Measurements from ENCODE around the gene RYR3.

The RYR3 gene

GRCh38 chr15:33517944-33518343 is 207.2 kb downstream of the RYR3 start:
- TF ChIP-seq CTCF (IDR thresholded peaks at IDR 0.05): no peak
- no peak for TF ChIP-seq ZFX (IDR thresholded peaks at IDR 0.05; ENCODE audit: borderline replicate concordance)
- H3K27ac ChIP-seq: no peak overlapping the region

DNA sequence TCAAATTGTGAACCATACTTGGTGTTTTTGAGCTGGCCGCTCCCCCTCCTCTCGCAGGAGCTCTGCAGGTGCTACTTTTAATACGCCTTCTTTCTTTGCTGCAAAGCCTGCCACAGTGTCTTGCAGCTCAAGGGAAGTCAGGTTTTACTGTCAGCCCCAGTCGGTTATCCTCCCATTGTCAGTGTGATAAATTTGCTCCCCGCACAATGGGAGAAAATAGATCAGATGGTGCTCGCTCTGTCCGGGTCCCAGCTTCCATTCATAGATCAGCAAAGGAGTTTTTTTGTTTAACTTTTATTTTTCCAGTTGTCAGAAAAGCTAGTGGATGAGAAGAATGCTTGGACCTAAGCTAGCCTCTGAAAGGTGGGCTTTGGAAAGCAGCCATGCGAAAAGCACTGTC is 207.7 kb downstream of the RYR3 start:
- TF ChIP-seq ZFX (IDR thresholded peaks at IDR 0.05; ENCODE audit: borderline replicate concordance): no peak
- H3K27ac ChIP-seq: no peak overlapping the region

DNA sequence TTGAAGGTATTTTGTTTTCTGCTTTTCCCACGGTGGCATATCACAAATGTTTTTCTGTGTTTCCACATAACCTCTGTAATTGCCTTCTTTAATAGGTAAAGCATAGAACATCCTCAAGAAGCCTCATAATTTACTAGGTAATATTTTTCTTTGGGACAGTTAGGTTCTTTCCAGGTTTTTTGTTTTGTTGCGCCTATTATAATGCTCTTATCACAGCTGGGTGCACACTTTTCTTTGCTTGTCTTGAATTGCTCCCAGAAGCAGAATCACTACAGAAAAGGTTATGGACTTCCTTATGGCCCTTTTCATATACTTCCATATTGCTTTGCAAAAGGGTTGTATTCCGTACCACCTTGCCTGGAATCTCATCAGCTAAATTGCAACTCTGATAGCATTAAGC is 213.5 kb downstream of the RYR3 start:
- TF ChIP-seq ZFX (IDR thresholded peaks at IDR 0.05; ENCODE audit: borderline replicate concordance) (no peak), CTCF (IDR thresholded peaks at IDR 0.05) (no peak)
- H3K27ac ChIP-seq: no peak overlapping the region

DNA sequence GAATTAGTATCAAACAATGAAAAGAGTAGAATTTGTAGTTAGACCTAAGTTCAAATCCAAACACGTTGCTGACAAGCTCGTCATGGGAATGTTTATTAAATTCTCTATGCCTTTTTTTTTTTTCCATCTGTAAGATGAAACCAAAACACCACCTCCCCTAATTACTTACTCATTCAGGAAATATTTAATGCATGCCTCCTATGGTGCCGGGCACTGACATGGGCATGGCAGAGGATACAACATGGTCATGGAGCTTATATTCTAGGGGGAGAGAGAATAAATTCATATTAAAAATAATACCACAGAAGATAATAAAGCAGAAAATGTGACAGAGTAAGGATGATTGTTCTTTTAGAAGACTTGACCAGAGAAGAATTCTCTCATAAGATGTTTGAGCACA is 215.8 kb downstream of the RYR3 start:
- no peak for TF ChIP-seq ZFX (IDR thresholded peaks at IDR 0.05; ENCODE audit: borderline replicate concordance)
- TF ChIP-seq CTCF (IDR thresholded peaks at IDR 0.05): no peak
- no peak overlapping the region for H3K27ac ChIP-seq

- no peak overlapping the region for H3K27ac ChIP-seq
- TF ChIP-seq ZFX (IDR thresholded peaks at IDR 0.05; ENCODE audit: borderline replicate concordance): no peak
- TF ChIP-seq CTCF (IDR thresholded peaks at IDR 0.05): no peak
These were observed 222.4 kb downstream of the RYR3 start for GRCh38 chr15:33533197-33533596.

- no peak for TF ChIP-seq ZFX (IDR thresholded peaks at IDR 0.05; ENCODE audit: borderline replicate concordance)
- no peak for TF ChIP-seq CTCF (IDR thresholded peaks at IDR 0.05)
These were observed 223.9 kb downstream of the RYR3 start for GRCh38 chr15:33534642-33535041.

GRCh38 chr15:33535135-33535534 is 224.4 kb downstream of the RYR3 start:
- TF ChIP-seq ZFX (IDR thresholded peaks at IDR 0.05; ENCODE audit: borderline replicate concordance) (no peak), CTCF (IDR thresholded peaks at IDR 0.05) (no peak)
- no peak overlapping the region for H3K27ac ChIP-seq

More at GRCh38 chr15:33534642-33535041, 223.9 kb downstream of the RYR3 start:
- H3K27ac ChIP-seq: no peak overlapping the region

DNA sequence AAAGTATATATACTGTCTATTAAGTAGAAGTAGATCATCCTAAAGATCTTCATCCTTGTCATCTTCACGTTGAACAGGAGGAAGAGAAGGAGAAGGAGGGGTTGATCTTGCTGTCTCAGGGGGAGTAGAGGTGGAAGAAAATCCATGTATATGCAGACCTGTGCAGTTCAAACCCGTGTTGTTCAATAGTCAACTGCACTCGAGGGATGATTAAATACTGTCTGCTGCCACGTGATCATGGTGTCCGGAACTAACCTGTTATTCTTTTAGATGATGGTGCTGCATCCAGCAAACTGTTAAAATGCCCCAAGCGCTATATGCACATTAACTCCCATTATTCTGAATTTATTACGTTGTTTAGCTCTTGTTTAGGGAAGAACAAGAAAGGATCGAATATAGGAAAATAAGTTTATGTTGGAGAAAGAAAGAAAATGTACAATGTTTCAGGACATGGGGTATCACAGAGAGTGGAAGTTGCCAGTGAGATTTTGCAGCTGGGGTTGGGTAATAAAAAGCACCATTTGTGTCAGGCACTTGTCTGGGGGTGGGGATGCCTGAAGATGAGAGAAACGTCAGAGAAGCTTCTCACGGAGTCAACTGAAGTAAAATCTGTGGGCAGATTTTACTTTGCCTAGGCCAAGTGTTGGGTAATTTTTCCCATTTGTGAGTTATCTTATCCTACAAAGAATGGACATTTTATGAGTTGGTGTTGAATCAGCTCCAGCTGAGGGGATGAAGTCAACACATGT is 229.2 kb downstream of the RYR3 start:
- no peak for TF ChIP-seq CTCF (IDR thresholded peaks at IDR 0.05)
- TF ChIP-seq ZFX (IDR thresholded peaks at IDR 0.05; ENCODE audit: borderline replicate concordance): no peak

More for the DNA sequence above, 229.2 kb downstream of the RYR3 start:
- no peak overlapping the region for H3K27ac ChIP-seq
